SK-N-SH (cell line): ENCODE results near the gene WASL. TPM values are rescaled to one million over a fixed set of nuclear protein-coding genes. Genes with fewer than 3 reads are reported as not detected.

Source experiments
- CTCF ChIA-PET: fragments of 300-600, 350-600 bp; formaldehyde crosslinking; extraction: SDS; loops from one replicate; lab custom pipeline; 2021; lab: Yijun Ruan, JAX
- POLR2A ChIA-PET: fragments of 350-600 bp; sonication (Branson Sonifier 250); formaldehyde crosslinking; extraction: SDS; loops from one replicate; lab custom pipeline; 2020; ENCODE audit warnings: antibody characterized with exemption, inconsistent platforms; lab: Yijun Ruan, JAX
- DNase-seq: peaks from one replicate; pipeline ENCODE4 v3.0.0; 2012
- H2AFZ ChIP-seq: fragments of 200-600 bp; sonication (generic); 2 replicates; pipeline ENCODE4 v1.8.1; 2016; ENCODE audit warnings: antibody characterized with exemption, mild to moderate bottlenecking, low read depth
- H3F3A ChIP-seq: fragments of 200-600 bp; sonication (generic); replicated peaks from 2 replicates; pipeline ENCODE3; 2016; ENCODE audit warnings: antibody characterized with exemption, mild to moderate bottlenecking; ENCODE audit not compliant: insufficient read depth
- H3K27ac ChIP-seq, 2 experiments: fragments of 200-500 bp in 1 of 2; fragments of 200-600 bp in 1 of 2; sonication (Bioruptor generic) in 1 of 2; sonication (generic), shearing (Covaris generic) in 1 of 2; 2 replicates each; pipeline versions ENCODE4 v1.5.1 to v1.6.1; 2014 to 2016; ENCODE audit warnings: low read depth in 2 of 2, inconsistent platforms in 1 of 2, low read length in 1 of 2, mild to moderate bottlenecking in 1 of 2, mixed read lengths in 1 of 2
- H3K27me3 ChIP-seq: fragments of 200-600 bp; sonication (generic), shearing (Covaris generic); 2 replicates; pipeline ENCODE4 v1.6.1; 2016; ENCODE audit warnings: mixed run types; ENCODE audit not compliant: insufficient read depth
- H3K36me3 ChIP-seq, 2 experiments: fragments of 200-500 bp in 1 of 2; fragments of 200-600 bp in 1 of 2; sonication (Bioruptor generic) in 1 of 2; sonication (generic) in 1 of 2; replicated peaks in 1 of 2; 2 replicates each; pipeline versions ENCODE3 to v1.5.1; 2014 to 2016; ENCODE audit warnings: low read length in 1 of 2, mild to moderate bottlenecking in 1 of 2; ENCODE audit not compliant: insufficient read depth in 2 of 2, control insufficient read depth in 1 of 2
- H3K4me1 ChIP-seq, 2 experiments: fragments of 200-500 bp in 1 of 2; fragments of 200-600 bp in 1 of 2; sonication (Bioruptor generic) in 1 of 2; sonication (generic), shearing (Covaris generic) in 1 of 2; 2 replicates each; pipeline versions ENCODE4 v1.5.1 to v1.6.1; 2014 to 2016; ENCODE audit warnings: low read depth in 1 of 2, low read length in 1 of 2, mixed run types in 1 of 2; ENCODE audit not compliant: insufficient read depth in 2 of 2, control insufficient read depth in 1 of 2
- H3K4me2 ChIP-seq: fragments of 200-600 bp; sonication (generic), shearing (Covaris generic); 2 replicates; pipeline ENCODE4 v1.6.1; 2017; ENCODE audit warnings: mixed run types
- H3K4me3 ChIP-seq, 2 experiments: fragments of 200-500 bp in 1 of 2; fragments of 200-600 bp in 1 of 2; sonication (Bioruptor generic) in 1 of 2; sonication (generic), shearing (Covaris generic) in 1 of 2; 2 replicates each; pipeline versions ENCODE4 v1.5.1 to v1.8.1; 2014 to 2016; ENCODE audit warnings: low read depth in 2 of 2, inconsistent platforms in 1 of 2, low read length in 1 of 2, mild to moderate bottlenecking in 1 of 2, mixed read lengths in 1 of 2, moderate library complexity in 1 of 2
- H3K79me2 ChIP-seq: fragments of 200-600 bp; sonication (generic); 2 replicates; pipeline ENCODE4 v1.8.1; 2017; ENCODE audit warnings: mild to moderate bottlenecking; ENCODE audit not compliant: insufficient read depth
- H3K9ac ChIP-seq: fragments of 200-600 bp; sonication (generic); 2 replicates; pipeline ENCODE4 v1.6.1; 2017; ENCODE audit warnings: mixed run types
- H3K9me2 ChIP-seq: fragments of 200-600 bp; sonication (generic); 2 replicates; pipeline ENCODE4 v1.6.1; 2017; ENCODE audit warnings: mixed run types
- H3K9me3 ChIP-seq: fragments of 200-600 bp; sonication (generic); 2 replicates; pipeline ENCODE4 v1.6.1; 2017; ENCODE audit warnings: mixed run types, mild to moderate bottlenecking, moderate library complexity
- H4K20me1 ChIP-seq: fragments of 200-600 bp; sonication (generic); 2 replicates; pipeline ENCODE4 v1.6.1; 2017; ENCODE audit warnings: mild to moderate bottlenecking, mixed run types; ENCODE audit not compliant: insufficient read depth
- CHD2 ChIP-seq: fragments of 150-350 bp; IDR thresholded peaks from 2 replicates; pipeline ENCODE4 v1.6.1; 2018; ENCODE audit warnings: low read length; ENCODE audit not compliant: partially characterized antibody
- ELF1 ChIP-seq: IDR thresholded peaks from 2 replicates; pipeline ENCODE4 v1.4.0; 2012
- EP300 ChIP-seq, 2 experiments: IDR thresholded peaks; 2 replicates each; pipeline versions ENCODE4 v1.4.0 to v1.6.1; 2012; ENCODE audit warnings: borderline replicate concordance in 1 of 2, low read depth in 1 of 2, low read length in 1 of 2
- EZH2phosphoT487 ChIP-seq: fragments of 200-600 bp; sonication (generic); IDR thresholded peaks from 2 replicates; pipeline ENCODE4 v1.6.1; 2017; ENCODE audit warnings: low read depth, mixed run types, mild to moderate bottlenecking, antibody characterized with exemption, moderate library complexity, borderline replicate concordance
- FOSL2 ChIP-seq: IDR thresholded peaks from 2 replicates; pipeline ENCODE4 v1.4.0; 2012; ENCODE audit warnings: low read depth, mild to moderate bottlenecking, moderate library complexity, borderline replicate concordance
- FOXM1 ChIP-seq: IDR thresholded peaks from 2 replicates; pipeline ENCODE4 v1.4.0; 2012; ENCODE audit warnings: low read depth, mild to moderate bottlenecking
- GABPA ChIP-seq: IDR thresholded peaks from 2 replicates; pipeline ENCODE4 v1.4.0; 2012; ENCODE audit warnings: low read depth, mild to moderate bottlenecking
- GATA2 ChIP-seq: sonication (generic); formaldehyde crosslinking; IDR thresholded peaks from 2 replicates; pipeline ENCODE4 v1.5.0; 2020; ENCODE audit warnings: mild to moderate bottlenecking, missing genetic modification reagents
- JUND ChIP-seq: IDR thresholded peaks from 2 replicates; pipeline ENCODE4 v1.4.0; 2012
- MAX ChIP-seq: IDR thresholded peaks from 2 replicates; pipeline ENCODE4 v1.4.0; 2012; ENCODE audit warnings: low read depth
- NFIC ChIP-seq: IDR thresholded peaks from 2 replicates; pipeline ENCODE4 v1.4.0; 2012; ENCODE audit warnings: borderline replicate concordance
- NRF1 ChIP-seq: IDR thresholded peaks from 2 replicates; pipeline ENCODE4 v1.6.1; 2012; ENCODE audit warnings: low read depth, mild to moderate bottlenecking, low read length
- RAD21 ChIP-seq: IDR thresholded peaks from 2 replicates; pipeline ENCODE4 v1.6.1; 2012; ENCODE audit warnings: mild to moderate bottlenecking, low read length
- REST ChIP-seq: IDR thresholded peaks from 2 replicates; pipeline ENCODE4 v1.6.1; 2012; ENCODE audit warnings: mild to moderate bottlenecking, low read depth, low read length, moderate library complexity
- SMC3 ChIP-seq: IDR thresholded peaks from 2 replicates; pipeline ENCODE4 v1.6.1; 2012; ENCODE audit warnings: low read depth, low read length, improper control_type of control experiment
- TAF1 ChIP-seq: IDR thresholded peaks from 2 replicates; pipeline ENCODE4 v1.6.1; 2012; ENCODE audit warnings: low read depth, mild to moderate bottlenecking, low read length, moderate library complexity, borderline replicate concordance
- TCF12 ChIP-seq: IDR thresholded peaks from 2 replicates; pipeline ENCODE4 v1.4.0; 2012
- USF2 ChIP-seq: fragments of 150-350 bp; IDR thresholded peaks from 2 replicates; pipeline ENCODE4 v1.6.1; 2017; ENCODE audit warnings: antibody characterized with exemption, low read length, low read depth, borderline replicate concordance
- WGBS: methylation state at CpG from one replicate; pipeline ENCODE4 v1.1.6; 2017; ENCODE audit warnings: low lambda C conversion rate; 5-methylcytosine and 5-hydroxymethylcytosine counted together
- polyA plus RNA-seq, 3 experiments: library from polyadenylated mRNA; depleted of rRNA; stranded (reverse); fragments of >200 nt; gene quantifications; 2 replicates each; pipeline ENCODE4 v1.2.3, GENCODE V29; 2012
- TF ChIP-seq, protein P1 (sequence below): fragments of 150-350 bp; IDR thresholded peaks from 2 replicates; pipeline ENCODE4 v1.6.1; 2016; ENCODE audit warnings: mild to moderate bottlenecking, low read depth, low read length
- TF ChIP-seq, protein P2 (sequence below): IDR thresholded peaks from 2 replicates; pipeline ENCODE4 v1.4.0; 2012; ENCODE audit warnings: low read depth, borderline replicate concordance

The WASL gene
- polyA plus RNA-seq, 1 of the 3 experiments (the other 2 are of a cell fraction) = 9.9 TPM

- peaks cover 0 to 17% of the 10 kb centered on the region in 2 experiments; a peak in 2 of 4 replicates for H3K4me1 ChIP-seq
- no peaks in the 10 kb centered on the region for H3K9me2 ChIP-seq
- no peak overlapping the region for H2AFZ ChIP-seq
- H3K36me3 ChIP-seq = no peaks in the 10 kb centered on the region
- no peak overlapping the region for H3K4me2 ChIP-seq
- no peaks in the 10 kb centered on the region for H3K9me3 ChIP-seq
- DNase-seq = no peak
- TF ChIP-seq USF2 (no peak), GABPA (no peak), FOXM1 (no peak), CHD2 (no peak), EP300 (IDR thresholded peaks at IDR 0.05; ENCODE audit: borderline replicate concordance in 1 of 2, low read depth in 1 of 2, low read length in 1 of 2) (no peak), ELF1 (no peak), EZH2phosphoT487 (no peak), TCF12 (no peak), NFIC (no peak), SMC3 (no peak), JUND (no peak)
- TF ChIP-seq, protein P1, sequence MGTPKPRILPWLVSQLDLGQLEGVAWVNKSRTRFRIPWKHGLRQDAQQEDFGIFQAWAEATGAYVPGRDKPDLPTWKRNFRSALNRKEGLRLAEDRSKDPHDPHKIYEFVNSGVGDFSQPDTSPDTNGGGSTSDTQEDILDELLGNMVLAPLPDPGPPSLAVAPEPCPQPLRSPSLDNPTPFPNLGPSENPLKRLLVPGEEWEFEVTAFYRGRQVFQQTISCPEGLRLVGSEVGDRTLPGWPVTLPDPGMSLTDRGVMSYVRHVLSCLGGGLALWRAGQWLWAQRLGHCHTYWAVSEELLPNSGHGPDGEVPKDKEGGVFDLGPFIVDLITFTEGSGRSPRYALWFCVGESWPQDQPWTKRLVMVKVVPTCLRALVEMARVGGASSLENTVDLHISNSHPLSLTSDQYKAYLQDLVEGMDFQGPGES = no peak
- TF ChIP-seq, protein P2, sequence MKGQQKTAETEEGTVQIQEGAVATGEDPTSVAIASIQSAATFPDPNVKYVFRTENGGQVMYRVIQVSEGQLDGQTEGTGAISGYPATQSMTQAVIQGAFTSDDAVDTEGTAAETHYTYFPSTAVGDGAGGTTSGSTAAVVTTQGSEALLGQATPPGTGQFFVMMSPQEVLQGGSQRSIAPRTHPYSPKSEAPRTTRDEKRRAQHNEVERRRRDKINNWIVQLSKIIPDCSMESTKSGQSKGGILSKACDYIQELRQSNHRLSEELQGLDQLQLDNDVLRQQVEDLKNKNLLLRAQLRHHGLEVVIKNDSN = no peak
- H3K4me3 ChIP-seq = no peak overlapping the region
- no peaks in the 10 kb centered on the region for H3K79me2 ChIP-seq
- no peak overlapping the region for H3K27ac ChIP-seq
- 61% methylated on average over 3 of the region's 3 CpGs for WGBS
- H3K9ac ChIP-seq = no peak overlapping the region
- H4K20me1 ChIP-seq = no peaks in the 10 kb centered on the region
- H3K27me3 ChIP-seq = no peaks in the 10 kb centered on the region
- POLR2A ChIA-PET = no interaction called here
- no peaks in the 10 kb centered on the region for H3F3A ChIP-seq
- CTCF ChIA-PET = interaction anchor here (1.5 to 1.7 kb wide), 3 partner anchors 27 to 39 kb away, joined by 4 to 5 read pairs (median 5); no protein-coding TSS in a partner anchor
These were observed 86.0 kb downstream of the WASL start for GRCh38 chr7:123662755-123663154.

DNA sequence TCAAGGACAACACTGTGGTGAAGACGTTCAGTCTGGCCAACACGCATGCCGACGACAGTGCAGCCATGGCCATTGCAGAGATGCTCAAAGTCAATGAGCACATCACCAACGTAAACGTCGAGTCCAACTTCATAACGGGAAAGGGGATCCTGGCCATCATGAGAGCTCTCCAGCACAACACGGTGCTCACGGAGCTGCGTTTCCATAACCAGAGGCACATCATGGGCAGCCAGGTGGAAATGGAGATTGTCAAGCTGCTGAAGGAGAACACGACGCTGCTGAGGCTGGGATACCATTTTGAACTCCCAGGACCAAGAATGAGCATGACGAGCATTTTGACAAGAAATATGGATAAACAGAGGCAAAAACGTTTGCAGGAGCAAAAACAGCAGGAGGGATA lies 86.5 kb downstream of the WASL start:
- no peaks in the 10 kb centered on the region for H3K36me3 ChIP-seq
- H3K4me2 ChIP-seq = no peak overlapping the region
- 79% methylated on average over 15 of the region's 15 CpGs for WGBS
- peaks cover 0 to 17% of the 10 kb centered on the region in 2 experiments; a peak in 2 of 4 replicates for H3K4me1 ChIP-seq
- H3K27me3 ChIP-seq = no peaks in the 10 kb centered on the region
- no peak for DNase-seq
- H3K79me2 ChIP-seq = no peaks in the 10 kb centered on the region
- H3K9ac ChIP-seq = no peak overlapping the region
- H2AFZ ChIP-seq = no peak overlapping the region
- ChIA-PET CTCF (interaction anchor here (1.0 to 1.7 kb wide), 4 partner anchors 20 to 39 kb away, joined by 4 to 6 read pairs (median 5); no protein-coding TSS in a partner anchor), POLR2A (no interaction called here)
- no peaks in the 10 kb centered on the region for H4K20me1 ChIP-seq
- H3K4me3 ChIP-seq = no peak overlapping the region
- no peaks in the 10 kb centered on the region for H3K9me3 ChIP-seq
- no peaks in the 10 kb centered on the region for H3F3A ChIP-seq
- no peaks in the 10 kb centered on the region for H3K9me2 ChIP-seq
- H3K27ac ChIP-seq = no peak overlapping the region
- TF ChIP-seq CHD2 = no peak
- TF ChIP-seq, protein P1 = no peak
- TF ChIP-seq MAX = no peak
- no peak for TF ChIP-seq GABPA
- TF ChIP-seq FOSL2 = no peak
- no peak for TF ChIP-seq NRF1
- TF ChIP-seq RAD21 = no peak
- no peak for TF ChIP-seq GATA2 (CRISPR knock-in tag)
- no peak for TF ChIP-seq REST
- no peak for TF ChIP-seq TAF1
